H1 (cell line): Measurements from ENCODE around the gene NXN. TPM values are rescaled to one million over a fixed set of nuclear protein-coding genes. Genes with fewer than 3 reads are reported as not detected.

Experiments used
- CTCF ChIA-PET: fragments of 300-600 bp; sonication (Branson Sonifier 250); formaldehyde crosslinking; loops from one replicate; lab custom pipeline; 2021; ENCODE audit not compliant: partially characterized antibody; lab: Charles Lee
- POLR2A ChIA-PET: fragments of 300-600 bp; sonication (Branson Sonifier 250); formaldehyde crosslinking; loops from one replicate; lab custom pipeline; 2021; ENCODE audit warnings: inconsistent platforms; ENCODE audit not compliant: partially characterized antibody; lab: Charles Lee
- DNase-seq, 2 experiments: peaks; one replicate each; pipeline versions ENCODE4 v3.0.0 to v3.0.0-alpha.2; 2010 to 2022; ENCODE audit warnings: low spot score in 2 of 2, low read depth in 1 of 2, mixed read lengths in 1 of 2
- FAIRE-seq: peaks from 2 replicates; lab custom pipeline; 2011; peaks lifted over from hg19 to GRCh38; lab: Jason Lieb, UNC
- H2AFZ ChIP-seq: 2 replicates; pipeline ENCODE4 v1.8.1; 2012; ENCODE audit warnings: low read length, inconsistent platforms
- H2AK5ac ChIP-seq: 2 replicates; pipeline ENCODE4 v1.6.1; 2013; ENCODE audit warnings: low read depth, low read length
- H2BK120ac ChIP-seq: replicated peaks from 2 replicates; pipeline ENCODE3; 2013; ENCODE audit warnings: low read depth, low read length, inconsistent platforms
- H2BK12ac ChIP-seq: 2 replicates; pipeline ENCODE4 v1.6.1; 2013; ENCODE audit warnings: low read depth, low read length
- H2BK15ac ChIP-seq: 2 replicates; pipeline ENCODE4 v1.6.1; 2013; ENCODE audit warnings: low read length
- H2BK20ac ChIP-seq: 2 replicates; pipeline ENCODE4 v1.6.1; 2013; ENCODE audit warnings: low read length
- H2BK5ac ChIP-seq: 2 replicates; pipeline ENCODE4 v1.6.1; 2013; ENCODE audit warnings: low read depth, low read length
- H3K14ac ChIP-seq: 2 replicates; pipeline ENCODE4 v1.6.1; 2013; ENCODE audit warnings: inconsistent platforms; ENCODE audit not compliant: insufficient read length
- H3K18ac ChIP-seq: 2 replicates; pipeline ENCODE4 v1.6.1; 2013; ENCODE audit warnings: low read length; ENCODE audit errors: extremely low read depth
- H3K23ac ChIP-seq: 2 replicates; pipeline ENCODE4 v1.6.1; 2013; ENCODE audit warnings: inconsistent platforms; ENCODE audit not compliant: insufficient read length
- H3K23me2 ChIP-seq: 2 replicates; pipeline ENCODE4 v1.6.1; 2013; ENCODE audit warnings: low read depth, low read length
- H3K27ac ChIP-seq: 2 replicates; pipeline ENCODE4 v1.6.1; 2011; ENCODE audit warnings: low read depth, low read length, inconsistent platforms
- H3K27me3 ChIP-seq, 4 experiments: replicated peaks in 1 of 4; 1 replicate in 1 of 4; 2 replicates in 3 of 4; pipeline versions ENCODE4 v1.6.1 to v1.8.1; 2011 to 2013; ENCODE audit warnings: low read length in 3 of 4, mild to moderate bottlenecking in 3 of 4, inconsistent platforms in 2 of 4, mixed read lengths in 2 of 4, moderate library complexity in 1 of 4; ENCODE audit not compliant: control insufficient read depth in 3 of 4, insufficient read depth in 3 of 4; ENCODE audit errors: extremely low read depth in 1 of 4
- H3K36me3 ChIP-seq, 4 experiments: 2 replicates each; pipeline versions ENCODE4 v1.6.1 to v1.8.1; 2011 to 2013; ENCODE audit warnings: mild to moderate bottlenecking in 4 of 4, low read length in 3 of 4, moderate library complexity in 2 of 4, control low read depth in 1 of 4, inconsistent platforms in 1 of 4; ENCODE audit not compliant: insufficient read depth in 4 of 4, control insufficient read depth in 2 of 4
- H3K4ac ChIP-seq: replicated peaks from 2 replicates; pipeline ENCODE3; 2013; ENCODE audit warnings: low read length, low read depth, mixed read lengths, inconsistent platforms; ENCODE audit not compliant: insufficient read length
- H3K4me1 ChIP-seq, 4 experiments: replicated peaks in 1 of 4; 1 replicate in 1 of 4; 2 replicates in 3 of 4; pipeline versions ENCODE4 v1.6.1 to v1.8.1; 2011 to 2013; ENCODE audit warnings: low read length in 3 of 4, inconsistent platforms in 2 of 4, mixed read lengths in 1 of 4; ENCODE audit not compliant: insufficient read depth in 4 of 4, control insufficient read depth in 3 of 4
- H3K4me2 ChIP-seq, 2 experiments: 2 replicates each; pipeline versions ENCODE4 v1.6.1 to v1.8.1; 2011 to 2013; ENCODE audit warnings: low read depth in 2 of 2, low read length in 2 of 2, control low read depth in 1 of 2, inconsistent platforms in 1 of 2, mild to moderate bottlenecking in 1 of 2; ENCODE audit not compliant: insufficient read depth in 1 of 2
- H3K4me3 ChIP-seq, 4 experiments: fragments of 200-600, 300-600 bp in 1 of 4; sonication (generic), shearing (Covaris generic), sonication (Bioruptor Twin) in 1 of 4; 2 replicates each; pipeline versions ENCODE4 v1.5.1 to v1.8.1; 2011 to 2016; ENCODE audit warnings: low read length in 4 of 4, low read depth in 3 of 4, control low read depth in 2 of 4, inconsistent platforms in 2 of 4, mild to moderate bottlenecking in 2 of 4, mixed read lengths in 1 of 4, moderate library complexity in 1 of 4; ENCODE audit not compliant: insufficient read depth in 2 of 4; ENCODE audit errors: extremely low read depth in 1 of 4
- H3K56ac ChIP-seq: replicated peaks from 2 replicates; pipeline ENCODE3; 2013; ENCODE audit warnings: low read depth, mild to moderate bottlenecking, mixed read lengths, low read length, inconsistent platforms; ENCODE audit not compliant: insufficient read length
- H3K79me1 ChIP-seq: 2 replicates; pipeline ENCODE4 v1.6.1; 2013; ENCODE audit warnings: low read depth, low read length, control low read depth
- H3K79me2 ChIP-seq, 2 experiments: 2 replicates each; pipeline versions ENCODE4 v1.6.1 to v1.8.1; 2012 to 2013; ENCODE audit warnings: low read length in 2 of 2, mild to moderate bottlenecking in 2 of 2, inconsistent platforms in 1 of 2; ENCODE audit not compliant: insufficient read depth in 2 of 2, control insufficient read depth in 1 of 2
- H3K9ac ChIP-seq, 4 experiments: replicated peaks in 1 of 4; 1 replicate in 1 of 4; 2 replicates in 3 of 4; pipeline versions ENCODE4 v1.6.1 to v1.8.1; 2011 to 2013; ENCODE audit warnings: low read depth in 3 of 4, low read length in 3 of 4, control low read depth in 2 of 4, mild to moderate bottlenecking in 2 of 4, moderate library complexity in 2 of 4, inconsistent platforms in 1 of 4; ENCODE audit errors: extremely low read depth in 1 of 4
- H3K9me3 ChIP-seq, 2 experiments: 2 replicates each; pipeline versions ENCODE4 v1.6.1 to v1.8.1; 2012 to 2013; ENCODE audit warnings: mild to moderate bottlenecking in 2 of 2, moderate library complexity in 2 of 2, control low read depth in 1 of 2, inconsistent platforms in 1 of 2, low read depth in 1 of 2, low read length in 1 of 2, mixed read lengths in 1 of 2; ENCODE audit not compliant: insufficient read depth in 2 of 2
- H4K20me1 ChIP-seq, 2 experiments: replicated peaks in 1 of 2; 2 replicates each; pipeline versions ENCODE3 to v1.8.1; 2011 to 2013; ENCODE audit warnings: inconsistent platforms in 2 of 2, low read length in 2 of 2, mild to moderate bottlenecking in 1 of 2; ENCODE audit not compliant: insufficient read depth in 2 of 2, control insufficient read depth in 1 of 2
- H4K5ac ChIP-seq: 2 replicates; pipeline ENCODE4 v1.6.1; 2013; ENCODE audit warnings: low read length, low read depth, mixed read lengths, inconsistent platforms; ENCODE audit not compliant: insufficient read length
- H4K8ac ChIP-seq: 2 replicates; pipeline ENCODE4 v1.8.0; 2013; ENCODE audit warnings: mild to moderate bottlenecking, moderate library complexity, low read length, inconsistent platforms; ENCODE audit not compliant: insufficient read depth; ENCODE audit errors: extremely low read depth
- H4K91ac ChIP-seq: replicated peaks from 2 replicates; pipeline ENCODE3; 2013; ENCODE audit warnings: low read length, mixed read lengths, inconsistent platforms; ENCODE audit not compliant: insufficient read length
- CEBPB ChIP-seq: IDR thresholded peaks from 2 replicates; pipeline ENCODE4 v1.6.1; 2012; ENCODE audit warnings: low read depth, low read length
- CHD2 ChIP-seq: IDR thresholded peaks from 2 replicates; pipeline ENCODE4 v1.6.1; 2012; ENCODE audit warnings: low read length, improper control_type of control experiment
- CREB1 ChIP-seq: IDR thresholded peaks from 2 replicates; pipeline ENCODE4 v1.6.1; 2012; ENCODE audit warnings: inconsistent platforms
- CTCF ChIP-seq, 3 experiments: IDR thresholded peaks; 1 replicate in 2 of 3; 2 replicates in 1 of 3; pipeline versions ENCODE4 v1.5.1 to v1.6.1; 2011; ENCODE audit warnings: low read length in 3 of 3, mild to moderate bottlenecking in 3 of 3, inconsistent platforms in 2 of 3, low read depth in 1 of 3, moderate library complexity in 1 of 3; ENCODE audit not compliant: insufficient read depth in 1 of 3; ENCODE audit errors: control extremely low read depth in 1 of 3
- HDAC2 ChIP-seq, 2 experiments: fragments of 300-600 bp in 1 of 2; sonication (generic) in 1 of 2; IDR thresholded peaks; 2 replicates each; pipeline ENCODE4 v1.6.1; 2011 to 2012; ENCODE audit warnings: low read depth in 2 of 2, low read length in 2 of 2, mild to moderate bottlenecking in 2 of 2, moderate library complexity in 2 of 2, borderline replicate concordance in 1 of 2, inconsistent platforms in 1 of 2
- KDM4A ChIP-seq: IDR thresholded peaks from one replicate; pipeline ENCODE4 v1.7.1; 2012; ENCODE audit warnings: low read depth, mild to moderate bottlenecking, moderate library complexity, low read length, inconsistent platforms; ENCODE audit not compliant: severe bottlenecking
- RBBP5 ChIP-seq: IDR thresholded peaks from 2 replicates; pipeline ENCODE4 v1.7.1; 2012; ENCODE audit warnings: low read depth, mild to moderate bottlenecking, inconsistent platforms, low read length, moderate library complexity, borderline replicate concordance
- TAF1 ChIP-seq: IDR thresholded peaks from 2 replicates; pipeline ENCODE4 v1.6.1; 2011; ENCODE audit warnings: mild to moderate bottlenecking, low read depth, low read length
- TAF7 ChIP-seq: optimal IDR thresholded peaks from 2 replicates; pipeline ENCODE3; 2011; ENCODE audit warnings: low read depth, mild to moderate bottlenecking, inconsistent platforms, low read length, moderate library complexity, borderline replicate concordance
- WGBS, 2 experiments: shearing (Covaris generic) in 1 of 2; methylation state at CpG; one replicate each; pipeline versions ENCODE4 v1.1.6 to v1.1.7; 2013 to 2015; ENCODE audit warnings: low lambda C conversion rate in 2 of 2, mixed read lengths in 2 of 2, inconsistent platforms in 1 of 2, low coverage in 1 of 2, missing lambda C conversion rate in 1 of 2; ENCODE audit not compliant: insufficient replicate concordance in 2 of 2, insufficient coverage in 1 of 2, insufficient read length in 1 of 2; ENCODE audit errors: extremely low coverage in 1 of 2, missing lambda C conversion rate in 1 of 2; 5-methylcytosine and 5-hydroxymethylcytosine counted together
- polyA plus RNA-seq, 7 experiments: library from polyadenylated mRNA; depleted of rRNA in 3 of 7; stranded (reverse) in 5 of 7; unstranded in 2 of 7; fragments of >200 nt in 5 of 7; fragments of 200-250 nt in 2 of 7; gene quantifications; 1 replicate in 5 of 7; 2 replicates in 1 of 7; 4 replicates in 1 of 7; pipeline versions ENCODE4 v1.2.1 to v1.2.3, GENCODE V29; 2011 to 2013; ENCODE audit warnings: missing spikeins in 2 of 7, mixed read lengths in 2 of 7
- total RNA-seq: library from RNA; stranded (reverse); fragmentation: NEBNext Ultra II Directional; extraction: Animal tissue kit (Norgen Biotek cat#: 25700); gene quantifications from 2 replicates; pipeline ENCODE4 v1.2.1, GENCODE V29; 2021

NXN gene
- total and polyA plus RNA-seq, 2 of the 8 experiments (the other 6 are each of a cell fraction or from before 2014, with no cell fraction given): 94.1 to 107 TPM

DNA sequence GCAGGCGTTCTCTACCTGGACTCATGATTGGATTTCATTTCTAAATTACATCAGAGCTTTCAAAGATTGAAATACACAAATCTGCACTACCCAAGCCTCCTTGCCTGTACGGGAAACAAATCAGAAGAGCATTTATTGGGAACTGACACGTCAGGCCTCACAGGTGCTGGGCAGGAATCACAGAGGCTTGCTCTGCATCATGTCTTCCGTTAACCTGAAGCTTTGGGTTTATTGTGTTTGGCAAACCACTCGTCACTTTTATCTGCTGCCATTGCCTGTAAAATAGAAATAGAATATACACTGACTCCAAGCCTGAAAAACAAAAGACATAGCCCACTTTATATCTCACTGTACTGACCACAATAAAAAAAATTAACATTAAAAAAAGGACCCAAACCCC, 219.6 kb downstream of the NXN start:
- Histone ChIP-seq H3K23ac (no peak overlapping the region), H2BK5ac (no peak overlapping the region), H3K56ac (no peak overlapping the region), H2BK15ac (no peak overlapping the region), H3K14ac (no peak overlapping the region), H2BK20ac (no peak overlapping the region), H4K8ac (no peak overlapping the region), H3K18ac (no peak overlapping the region), H2AK5ac (no peak overlapping the region), H3K4ac (no peak overlapping the region), H3K27me3 (no peaks in the 10 kb centered on the region), H3K9me3 (no peaks in the 10 kb centered on the region), H3K9ac (no peak overlapping the region), H3K27ac (no peak overlapping the region), H3K36me3 (peaks cover 13 to 47% (median 23%) of the 10 kb centered on the region in 4 experiments; a peak in 7 of 8 replicates), H3K23me2 (no peaks in the 10 kb centered on the region), H2AFZ (no peak overlapping the region), H2BK12ac (no peak overlapping the region), H4K20me1 (no peaks in the 10 kb centered on the region), H2BK120ac (no peak overlapping the region), H4K5ac (no peak overlapping the region), H3K79me1 (no peaks in the 10 kb centered on the region; the same call in 1 of the 2 replicates), H3K4me1 (peaks cover 0 to 2% (median 0%) of the 10 kb centered on the region in 4 experiments; a peak in 1 of 7 replicates), H3K79me2 (no peaks in the 10 kb centered on the region), H3K4me2 (no peak overlapping the region), H3K4me3 (no peak overlapping the region), H4K91ac (no peak overlapping the region)
- WGBS, 2 experiments: 92% methylated on average over 5 of the region's 5 CpGs; no CpG with 5 or more reads in 1 of the 2 experiments
- ChIA-PET POLR2A (interaction anchor here (1.4 kb wide), 2 partner anchors 23 to 38 kb away, joined by 3 read pairs; no protein-coding TSS in a partner anchor), CTCF (interaction anchor here (1.0 to 1.5 kb wide), 3 partner anchors 9 to 221 kb away, joined by 3 to 4 read pairs (median 3); partner anchors contain the start of gene GLOD4)
- no peak for FAIRE-seq
- no peak for DNase-seq
- no peak for TF ChIP-seq CEBPB
- no peak for TF ChIP-seq KDM4A
- no peak for TF ChIP-seq CREB1
- TF ChIP-seq TAF7: no peak
- TF ChIP-seq CHD2: no peak
- no peak for TF ChIP-seq RBBP5
- TF ChIP-seq TAF1: no peak
- no peak for TF ChIP-seq HDAC2 (IDR thresholded peaks at IDR 0.05; ENCODE audit: borderline replicate concordance in 1 of 2, low read depth in 2 of 2, low read length in 2 of 2)
- TF ChIP-seq CTCF (IDR thresholded peaks at IDR 0.05; ENCODE audit: control extremely low read depth in 1 of 3, insufficient read depth in 1 of 3, low read depth in 1 of 3, low read length in 3 of 3): no peak
